ENCODE results near the gene CD276.

The CD276 gene

GRCh38 chr15:73748730-73749129 is 64.5 kb downstream of the CD276 start:
- no peak for DNase-seq (ENCODE audit: low spot score)
- TF ChIP-seq, protein P1, sequence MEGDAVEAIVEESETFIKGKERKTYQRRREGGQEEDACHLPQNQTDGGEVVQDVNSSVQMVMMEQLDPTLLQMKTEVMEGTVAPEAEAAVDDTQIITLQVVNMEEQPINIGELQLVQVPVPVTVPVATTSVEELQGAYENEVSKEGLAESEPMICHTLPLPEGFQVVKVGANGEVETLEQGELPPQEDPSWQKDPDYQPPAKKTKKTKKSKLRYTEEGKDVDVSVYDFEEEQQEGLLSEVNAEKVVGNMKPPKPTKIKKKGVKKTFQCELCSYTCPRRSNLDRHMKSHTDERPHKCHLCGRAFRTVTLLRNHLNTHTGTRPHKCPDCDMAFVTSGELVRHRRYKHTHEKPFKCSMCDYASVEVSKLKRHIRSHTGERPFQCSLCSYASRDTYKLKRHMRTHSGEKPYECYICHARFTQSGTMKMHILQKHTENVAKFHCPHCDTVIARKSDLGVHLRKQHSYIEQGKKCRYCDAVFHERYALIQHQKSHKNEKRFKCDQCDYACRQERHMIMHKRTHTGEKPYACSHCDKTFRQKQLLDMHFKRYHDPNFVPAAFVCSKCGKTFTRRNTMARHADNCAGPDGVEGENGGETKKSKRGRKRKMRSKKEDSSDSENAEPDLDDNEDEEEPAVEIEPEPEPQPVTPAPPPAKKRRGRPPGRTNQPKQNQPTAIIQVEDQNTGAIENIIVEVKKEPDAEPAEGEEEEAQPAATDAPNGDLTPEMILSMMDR (IDR thresholded peaks at IDR 0.05; ENCODE audit: extremely low read depth, insufficient read depth, missing control alignments) = no peak
- in situ Hi-C loops (cut with MboI; ENCODE audit: low pct_unique_long_range_greater_than_20kb, low sequenced_read_pairs, unreplicated experiment) = no loop called here

DNA sequence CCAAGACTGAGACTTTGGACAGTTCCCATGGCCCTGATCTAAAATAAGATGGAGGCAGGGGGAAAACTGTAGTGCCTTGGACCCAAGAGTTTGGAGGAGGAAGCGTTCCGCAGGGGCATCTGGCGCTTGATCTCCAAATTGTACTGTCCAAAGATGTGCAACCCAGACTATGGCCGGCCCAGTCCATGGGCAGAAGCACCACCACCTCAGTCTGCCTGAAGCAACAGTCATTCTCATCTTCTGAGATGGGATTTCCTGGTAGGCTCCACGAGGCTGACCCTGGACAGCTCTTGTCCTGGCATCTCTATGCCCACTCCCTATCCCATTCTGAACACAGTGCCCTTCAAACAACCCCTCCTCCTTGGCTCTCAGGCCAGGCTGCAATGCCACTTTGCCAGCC is 65.3 kb downstream of the CD276 start:
- TF ChIP-seq, protein P1 (IDR thresholded peaks at IDR 0.05; ENCODE audit: extremely low read depth, insufficient read depth, missing control alignments) = no peak
- DNase-seq (ENCODE audit: low spot score) = no peak
- in situ Hi-C loops (cut with MboI; ENCODE audit: low pct_unique_long_range_greater_than_20kb, low sequenced_read_pairs, unreplicated experiment) = no loop called here

GRCh38 chr15:73749971-73750370 is 65.8 kb downstream of the CD276 start:
- TF ChIP-seq, protein P1 (IDR thresholded peaks at IDR 0.05; ENCODE audit: extremely low read depth, insufficient read depth, missing control alignments) = no peak
- no peak for DNase-seq (ENCODE audit: low spot score)
- in situ Hi-C loops (cut with MboI; ENCODE audit: low pct_unique_long_range_greater_than_20kb, low sequenced_read_pairs, unreplicated experiment) = no loop called here

- TF ChIP-seq, protein P1 (IDR thresholded peaks at IDR 0.05; ENCODE audit: extremely low read depth, insufficient read depth, missing control alignments) = no peak
- no peak for DNase-seq (ENCODE audit: low spot score)
- in situ Hi-C loops (cut with MboI; ENCODE audit: low pct_unique_long_range_greater_than_20kb, low sequenced_read_pairs, unreplicated experiment) = no loop called here
These were observed 66.3 kb downstream of the CD276 start for GRCh38 chr15:73750438-73750837.

GRCh38 chr15:73750951-73751350 is 66.8 kb downstream of the CD276 start:
- in situ Hi-C loops (cut with MboI; ENCODE audit: low pct_unique_long_range_greater_than_20kb, low sequenced_read_pairs, unreplicated experiment) = no loop called here
- TF ChIP-seq, protein P1 (IDR thresholded peaks at IDR 0.05; ENCODE audit: extremely low read depth, insufficient read depth, missing control alignments) = no peak
- no peak for DNase-seq (ENCODE audit: low spot score)

DNA sequence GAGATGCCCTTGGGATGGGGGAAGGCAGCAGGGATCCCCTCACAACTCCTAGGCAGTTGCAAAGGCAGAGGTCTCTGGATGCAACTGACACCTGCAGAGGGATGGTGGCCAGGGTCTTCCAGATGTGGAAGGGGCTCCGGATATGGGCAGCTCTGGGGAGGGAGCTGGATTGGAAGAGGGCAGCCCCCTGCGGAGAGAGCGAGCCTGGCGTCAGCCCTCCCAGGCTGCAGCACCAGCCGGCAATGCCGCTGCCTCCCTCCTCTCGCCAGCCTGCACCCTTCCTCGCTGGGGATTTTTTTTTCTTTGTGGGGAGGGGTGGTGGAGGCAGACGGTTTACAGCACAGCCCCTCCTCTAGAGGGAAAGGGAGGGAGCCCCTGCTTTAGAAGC is 67.3 kb downstream of the CD276 start:
- in situ Hi-C loops (cut with MboI; ENCODE audit: low pct_unique_long_range_greater_than_20kb, low sequenced_read_pairs, unreplicated experiment) = no loop called here
- TF ChIP-seq, protein P1 (IDR thresholded peaks at IDR 0.05; ENCODE audit: extremely low read depth, insufficient read depth, missing control alignments) = no peak
- DNase-seq (ENCODE audit: low spot score) = no peak

Measured in GM13977 (cell line).